Stomach (tissue), 9 donors: Measurements from ENCODE around the gene SLC38A1. TPM values are rescaled to one million over a fixed set of nuclear protein-coding genes. Genes with fewer than 3 reads are reported as not detected.
A peak's percentile ranks its signal among the peaks of the same experiment; 100 is the strongest.

Source experiments
- DNase-seq, 2 donors: peaks; one replicate each; pipeline versions ENCODE4 v3.0.0 to v3.0.0-alpha.2; 2013 to 2019
- H3K27ac ChIP-seq, 5 donors: fragments of 200-600 bp in 4 of 5; sonication (generic) in 4 of 5; one replicate each; pipeline ENCODE4 v1.5.1; 2013 to 2019; ENCODE audit warnings: mild to moderate bottlenecking in 1 of 5, moderate library complexity in 1 of 5
- H3K27me3 ChIP-seq, 3 donors: fragments of 200-600 bp; sonication (generic); one replicate each; pipeline ENCODE4 v1.5.1; 2017 to 2019; ENCODE audit warnings: mixed run types in 1 of 3
- H3K36me3 ChIP-seq, 4 donors: fragments of 200-600 bp; sonication (generic); 1 replicate in 3 of 4; 2 replicates in 1 of 4; pipeline ENCODE4 v1.5.1; 2016 to 2019
- H3K4me1 ChIP-seq, 4 donors: fragments of 200-600 bp; sonication (generic); one replicate each; pipeline ENCODE4 v1.5.1; 2016 to 2019
- H3K4me3 ChIP-seq, 4 donors: fragments of 200-600 bp; sonication (generic) in 3 of 4; one replicate each; pipeline ENCODE4 v1.5.1; 2016 to 2019; ENCODE audit warnings: mild to moderate bottlenecking in 1 of 4
- H3K9me3 ChIP-seq, 4 donors: fragments of 200-600 bp; sonication (generic); one replicate each; pipeline ENCODE4 v1.5.1; 2016 to 2019
- CTCF ChIP-seq, 7 experiments: fragments of 450-650 bp in 4 of 7; fragments of 200-600 bp in 3 of 7; sonication (generic) in 3 of 7; IDR thresholded peaks; one replicate each; pipeline ENCODE4 v1.5.1; 2016 to 2019; ENCODE audit warnings: antibody characterized with exemption in 7 of 7, control low read depth in 2 of 7, mild to moderate bottlenecking in 1 of 7
- EP300 ChIP-seq: sonication (generic); formaldehyde crosslinking; IDR thresholded peaks from one replicate; pipeline ENCODE4 v1.6.1; 2017; ENCODE audit warnings: antibody characterized with exemption
- POLR2A ChIP-seq, 4 donors: fragments of 450-650 bp; IDR thresholded peaks; one replicate each; pipeline ENCODE4 v1.6.1; 2016; ENCODE audit warnings: antibody characterized with exemption in 4 of 4, control low read depth in 2 of 4, mild to moderate bottlenecking in 1 of 4, moderate library complexity in 1 of 4
- POLR2AphosphoS5 ChIP-seq, 3 donors: sonication (generic); formaldehyde crosslinking; IDR thresholded peaks; one replicate each; pipeline ENCODE4 v1.6.1; 2016; ENCODE audit warnings: antibody characterized with exemption in 3 of 3
- WGBS, 5 donors: extraction: QIAGEN DNeasy Blood & Tissue Kit in 3 of 5; methylation state at CpG; one replicate each; pipeline versions ENCODE4 v1.1.5 to v1.1.7; 2013 to 2018; 5-methylcytosine and 5-hydroxymethylcytosine counted together
- intact Hi-C: fragments of 100-400 bp; cut with DNase I; formaldehyde crosslinking; loops from one replicate; pipeline ENCODE4 v1.15.1; 2023; ENCODE audit warnings: low total_unique reads
- polyA plus RNA-seq, 3 donors: library from polyadenylated mRNA; stranded (reverse); fragments of 200-250 nt; gene quantifications; one replicate each; pipeline ENCODE4 v1.2.3, GENCODE V29; 2013
- total RNA-seq, 5 donors: library from RNA; depleted of rRNA; stranded (reverse); fragments of >200 nt; gene quantifications; one replicate each; pipeline versions ENCODE4 v1.1.0 to v1.2.3, GENCODE V29; 2014 to 2016
- donor health status: healthy with polysubstance abuse.
- donor health status: Bipolar disorder and iron deficiency.
- donor health status: healthy.

SLC38A1 gene
- total and polyA plus RNA-seq, 8 donors: 3.2 to 164 (median 51.6) TPM

- no peak for TF ChIP-seq POLR2AphosphoS5 (IDR thresholded peaks at IDR 0.05)
- no peak for TF ChIP-seq CTCF (IDR thresholded peaks at IDR 0.05)
- no peak for TF ChIP-seq POLR2A (IDR thresholded peaks at IDR 0.05)
- TF ChIP-seq EP300: no peak
- 83 to 90% (median 89%) methylated on average over 1 to 2 of the region's 2 CpGs for WGBS, 5 donors
- H3K4me1 ChIP-seq: no peaks in the 10 kb centered on the region
- DNase-seq: no peak
- peaks cover 0 to 8% (median 0%) of the 10 kb centered on the region in 3 donors for H3K27me3 ChIP-seq
- no peaks in the 10 kb centered on the region for H3K36me3 ChIP-seq
- no peaks in the 10 kb centered on the region for H3K9me3 ChIP-seq
- no peak overlapping the region for H3K27ac ChIP-seq
- no peak overlapping the region for H3K4me3 ChIP-seq
- intact Hi-C loops: loop anchor here (10.0 kb wide), 1 partner anchor 150 kb away; no protein-coding TSS in a partner anchor
These were observed 124.4 kb downstream of the SLC38A1 start for GRCh38 chr12:46144433-46144832.

GRCh38 chr12:46136249-46136648 is 132.6 kb downstream of the SLC38A1 start:
- WGBS, 5 donors: 54 to 71% (median 66%) methylated on average over 2 of the region's 2 CpGs
- H3K27ac ChIP-seq: no peak overlapping the region
- peak in 1 of 2 donors; percentile 16 for DNase-seq
- no peak overlapping the region for H3K4me3 ChIP-seq
- no peaks in the 10 kb centered on the region for H3K9me3 ChIP-seq
- H3K4me1 ChIP-seq: no peaks in the 10 kb centered on the region
- H3K27me3 ChIP-seq: no peaks in the 10 kb centered on the region
- no peaks in the 10 kb centered on the region for H3K36me3 ChIP-seq
- TF ChIP-seq POLR2AphosphoS5 (IDR thresholded peaks at IDR 0.05): no peak
- TF ChIP-seq POLR2A (IDR thresholded peaks at IDR 0.05): no peak
- no peak for TF ChIP-seq CTCF (IDR thresholded peaks at IDR 0.05)
- TF ChIP-seq EP300: no peak
- intact Hi-C loops: no loop called here

- no peak for DNase-seq
- Histone ChIP-seq H3K4me1 (no peaks in the 10 kb centered on the region), H3K27me3 (no peaks in the 10 kb centered on the region), H3K9me3 (no peaks in the 10 kb centered on the region), H3K27ac (no peak overlapping the region), H3K36me3 (no peaks in the 10 kb centered on the region), H3K4me3 (no peak overlapping the region)
- WGBS, 5 donors: 75 to 87% (median 80%) methylated on average over 1 of the region's 1 CpG
- no peak for TF ChIP-seq EP300
- TF ChIP-seq CTCF (IDR thresholded peaks at IDR 0.05): no peak
- TF ChIP-seq POLR2A (IDR thresholded peaks at IDR 0.05): no peak
- no peak for TF ChIP-seq POLR2AphosphoS5 (IDR thresholded peaks at IDR 0.05)
- intact Hi-C loops: no loop called here
These were observed 133.1 kb downstream of the SLC38A1 start for GRCh38 chr12:46135750-46136149.

GRCh38 chr12:46134852-46135251 is 134.0 kb downstream of the SLC38A1 start:
- Histone ChIP-seq H3K27me3 (no peaks in the 10 kb centered on the region), H3K9me3 (no peaks in the 10 kb centered on the region), H3K36me3 (no peaks in the 10 kb centered on the region), H3K27ac (no peak overlapping the region), H3K4me1 (no peaks in the 10 kb centered on the region), H3K4me3 (no peak overlapping the region)
- intact Hi-C loops: no loop called here
- TF ChIP-seq POLR2AphosphoS5 (IDR thresholded peaks at IDR 0.05) (no peak), POLR2A (IDR thresholded peaks at IDR 0.05) (no peak), EP300 (no peak), CTCF (IDR thresholded peaks at IDR 0.05) (no peak)
- DNase-seq: no peak
